GM20431 (cell line): ENCODE results near the gene DLL4.
"Not testable (repeated sequence)": the region's sequence is repeated elsewhere in the genome, so short reads cannot be mapped to it uniquely, and the experiment has no call there.

Source experiments
- in situ Hi-C: fragments of 300-500 bp; cut with MseI, MboI; formaldehyde crosslinking; loops from one replicate; pipeline ENCODE4 v1.15.0; 2020; ENCODE audit warnings: low sequenced_read_pairs; ENCODE audit not compliant: unreplicated experiment

DLL4 gene

DNA sequence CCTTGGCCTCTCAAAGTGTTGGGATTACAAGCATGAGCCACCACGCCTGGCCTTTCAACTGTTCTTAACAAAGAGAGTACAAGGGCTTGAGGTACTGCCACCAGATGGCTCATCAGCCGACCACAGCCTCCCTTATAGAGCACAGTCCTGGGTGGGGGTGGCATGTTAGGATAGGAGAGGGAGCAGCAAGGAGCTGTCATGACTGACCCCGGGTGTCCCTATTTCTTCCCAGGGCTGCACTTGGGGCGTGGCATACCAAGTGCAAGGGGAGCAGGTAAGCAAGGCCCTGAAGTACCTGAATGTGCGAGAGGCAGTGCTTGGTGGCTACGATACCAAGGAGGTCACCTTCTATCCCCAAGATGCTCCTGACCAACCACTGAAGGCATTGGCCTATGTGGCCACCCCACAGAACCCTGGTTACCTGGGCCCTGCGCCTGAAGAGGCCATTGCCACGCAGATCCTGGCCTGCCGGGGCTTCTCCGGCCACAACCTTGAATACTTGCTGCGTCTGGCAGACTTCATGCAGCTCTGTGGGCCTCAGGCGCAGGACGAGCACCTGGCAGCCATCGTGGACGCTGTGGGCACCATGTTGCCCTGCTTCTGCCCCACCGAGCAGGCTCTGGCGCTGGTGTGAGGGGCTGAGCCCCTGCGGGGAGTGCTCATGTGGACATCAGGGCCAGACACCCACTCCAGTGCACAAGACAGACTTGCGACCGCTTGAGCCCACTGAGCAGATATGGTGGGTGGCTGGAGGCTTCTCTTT is 26.2 kb downstream of the DLL4 start:
- in situ Hi-C loops: no loop called here

DNA sequence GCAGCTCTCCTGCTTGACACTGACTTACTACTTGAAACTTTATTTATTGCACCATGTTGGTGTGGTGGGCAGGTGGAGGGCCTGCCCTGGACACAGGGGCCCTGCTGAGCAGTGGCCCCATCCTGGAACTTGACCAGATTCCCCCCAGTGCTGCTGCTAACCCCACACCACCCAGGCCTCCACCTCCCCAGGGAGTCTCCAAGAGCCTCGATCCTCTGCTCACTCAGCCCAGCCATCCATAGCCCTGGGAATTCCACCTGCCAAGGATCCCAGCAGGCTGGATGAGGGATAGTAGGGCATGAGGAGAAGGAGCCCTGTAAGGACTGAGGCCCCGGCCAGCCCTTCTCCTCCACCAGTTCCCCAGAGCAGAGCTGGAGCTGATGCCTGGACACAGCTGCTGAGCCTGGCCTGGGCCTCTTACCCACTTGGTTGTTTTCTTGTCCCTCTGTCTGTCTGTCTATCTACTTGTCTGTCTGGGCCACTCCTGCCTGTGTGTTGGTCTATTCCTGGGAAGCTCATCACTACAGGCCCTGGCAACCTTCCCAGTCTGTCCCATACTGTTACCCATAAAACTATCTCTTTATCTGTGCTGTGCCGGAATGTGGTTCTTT is 26.9 kb downstream of the DLL4 start:
- in situ Hi-C loops: no loop called here

DNA sequence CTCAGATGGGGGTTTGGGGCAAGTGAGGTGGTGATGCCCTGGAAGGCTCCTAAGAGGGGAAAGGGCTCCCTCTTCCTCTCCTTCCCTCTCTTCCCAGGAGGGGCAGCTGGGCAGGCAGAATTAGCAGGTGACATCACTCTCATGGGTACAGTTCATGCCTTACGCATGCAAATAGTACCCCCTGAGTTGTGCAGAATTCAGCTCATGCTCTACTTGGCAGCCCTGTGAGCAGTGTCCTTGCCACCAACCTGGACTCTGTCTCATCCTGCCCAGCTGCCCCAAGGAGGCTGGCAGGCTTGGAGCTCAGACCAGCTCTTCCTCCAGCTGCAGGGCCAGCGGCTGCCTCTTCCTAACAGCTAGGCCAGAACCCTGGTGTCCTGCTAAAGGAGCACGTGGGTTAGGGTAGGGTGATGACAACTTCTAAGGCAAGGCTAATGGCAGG is 27.4 kb downstream of the DLL4 start:
- in situ Hi-C loops: no loop called here

DNA sequence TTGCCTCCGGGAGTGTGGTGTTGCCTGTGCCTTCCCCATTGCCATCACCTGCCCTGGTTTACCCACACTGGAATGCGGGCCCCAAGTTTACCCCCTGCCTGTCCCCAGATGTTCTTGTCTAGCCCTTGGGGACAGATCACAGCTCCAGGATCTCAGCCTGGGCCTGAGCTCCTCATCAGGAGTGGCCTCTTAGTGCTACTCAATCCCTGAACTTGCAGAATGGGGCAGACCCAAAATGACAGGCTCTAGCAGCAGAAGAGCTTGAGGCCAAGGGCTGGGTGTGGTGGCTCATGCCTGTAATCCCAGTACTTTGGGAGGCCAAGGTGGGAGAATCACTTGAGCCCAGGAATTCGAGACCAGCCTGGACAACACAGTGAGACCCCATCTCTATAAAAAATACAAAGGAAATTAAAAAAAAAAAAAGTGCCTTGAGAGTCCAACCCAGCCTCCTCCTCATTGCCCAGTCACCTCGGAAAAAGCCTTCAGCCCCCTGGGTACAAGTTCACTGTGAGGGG is 28.0 kb downstream of the DLL4 start:
- in situ Hi-C loops: no loop called here

DNA sequence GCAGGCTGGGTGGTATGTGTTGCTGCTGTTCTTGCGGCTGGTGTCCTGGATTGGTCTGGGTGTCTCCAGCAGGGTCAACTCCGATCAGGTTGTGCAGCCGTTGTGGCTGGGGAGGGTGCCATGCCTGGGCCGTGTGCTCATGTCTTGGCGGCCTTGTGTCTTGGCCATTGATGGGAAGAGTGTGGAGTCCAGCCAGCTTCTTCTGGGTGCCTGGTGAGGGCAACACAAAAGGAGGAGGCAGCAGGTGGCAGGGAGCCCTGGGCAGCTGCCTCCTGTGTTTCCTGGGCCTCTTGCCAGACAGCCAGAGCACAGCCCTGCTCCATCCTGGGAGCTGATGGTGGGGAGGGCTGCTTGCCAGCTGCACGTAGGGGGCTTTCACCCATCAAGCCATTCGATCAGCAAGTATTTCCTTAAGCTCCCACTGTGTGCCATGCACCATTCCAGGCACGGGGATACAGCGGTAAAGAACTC is 28.5 kb downstream of the DLL4 start:
- in situ Hi-C loops: no loop called here

DNA sequence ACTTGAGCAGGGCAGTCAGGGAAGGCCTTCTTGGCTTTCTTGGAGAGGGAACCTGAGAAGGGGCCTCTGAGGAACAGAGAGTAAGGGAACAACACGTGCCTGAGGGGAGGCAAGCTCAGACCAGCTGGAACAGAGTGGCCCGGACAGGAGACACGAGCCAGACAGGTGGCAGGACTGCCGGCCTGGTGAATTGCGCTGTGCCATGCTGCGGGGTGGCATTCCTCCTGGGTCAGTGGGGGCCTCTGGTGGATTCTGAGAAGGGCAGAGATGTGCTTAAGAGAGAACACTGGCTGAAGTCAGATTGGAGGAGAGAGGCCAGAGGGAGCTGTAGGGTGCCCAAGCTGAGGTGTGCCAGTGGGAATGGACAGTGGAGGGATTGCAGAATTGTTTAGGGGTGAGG is 29.0 kb downstream of the DLL4 start:
- in situ Hi-C loops: no loop called here

DNA sequence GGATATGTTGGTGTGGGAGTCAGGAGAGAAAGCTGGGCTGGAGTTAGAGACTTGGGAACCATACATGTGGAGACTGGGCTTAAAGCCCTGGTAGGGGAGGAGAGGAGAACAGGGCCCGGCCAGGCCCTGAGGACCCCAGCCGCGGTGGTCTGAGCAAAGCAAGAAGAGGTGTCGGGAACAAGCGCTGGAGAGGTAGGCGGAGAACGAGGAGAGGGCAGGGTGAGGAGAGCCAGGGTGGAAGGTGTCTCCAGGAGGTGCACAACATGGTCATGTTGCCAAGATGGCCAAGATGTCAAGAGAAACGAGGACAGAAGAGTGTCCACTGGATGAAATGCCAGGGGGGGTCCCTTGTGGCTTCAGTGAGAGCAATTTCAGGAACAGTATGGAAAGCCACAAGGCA is 29.6 kb downstream of the DLL4 start:
- in situ Hi-C loops: no loop called here

DNA sequence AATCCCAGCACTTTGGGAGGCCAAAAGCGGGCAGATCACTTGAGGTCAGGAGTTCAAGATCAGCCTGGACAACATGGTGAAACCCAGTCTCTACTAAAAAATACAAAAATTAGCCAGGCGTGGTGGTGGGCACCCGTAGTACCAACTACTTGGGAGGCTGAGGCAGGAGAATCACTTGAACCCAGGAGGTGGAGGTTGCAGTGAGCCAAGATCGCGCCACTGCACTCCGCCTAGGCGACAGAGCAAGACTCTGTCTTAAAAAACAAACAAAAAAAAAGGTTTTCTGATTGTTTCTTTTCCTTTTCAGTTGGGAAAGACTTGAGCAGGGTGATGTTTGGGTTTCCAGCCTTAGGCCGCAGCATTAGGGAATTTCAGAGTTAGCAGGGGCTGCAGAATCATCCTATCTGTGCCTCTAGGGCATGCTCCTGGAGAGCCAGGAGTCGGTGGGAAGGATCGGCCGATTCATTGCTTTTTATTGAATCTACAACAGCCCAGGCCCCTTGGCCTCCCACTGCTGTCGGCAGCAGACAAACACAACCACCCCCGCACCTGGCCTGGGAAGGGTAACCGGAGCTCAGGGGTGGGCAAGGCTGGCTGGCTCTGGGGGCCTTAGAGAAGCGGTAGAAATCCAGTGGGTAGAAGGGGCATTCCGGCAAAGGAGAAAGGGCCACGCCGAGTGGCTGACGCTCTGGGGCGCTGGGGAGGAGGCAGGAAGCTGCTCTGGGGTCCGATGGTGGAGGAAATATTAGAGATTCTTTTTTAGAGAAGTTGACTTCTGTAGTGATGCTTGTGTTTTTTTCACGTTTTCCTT is 30.4 kb downstream of the DLL4 start:
- in situ Hi-C loops: no loop called here

DNA sequence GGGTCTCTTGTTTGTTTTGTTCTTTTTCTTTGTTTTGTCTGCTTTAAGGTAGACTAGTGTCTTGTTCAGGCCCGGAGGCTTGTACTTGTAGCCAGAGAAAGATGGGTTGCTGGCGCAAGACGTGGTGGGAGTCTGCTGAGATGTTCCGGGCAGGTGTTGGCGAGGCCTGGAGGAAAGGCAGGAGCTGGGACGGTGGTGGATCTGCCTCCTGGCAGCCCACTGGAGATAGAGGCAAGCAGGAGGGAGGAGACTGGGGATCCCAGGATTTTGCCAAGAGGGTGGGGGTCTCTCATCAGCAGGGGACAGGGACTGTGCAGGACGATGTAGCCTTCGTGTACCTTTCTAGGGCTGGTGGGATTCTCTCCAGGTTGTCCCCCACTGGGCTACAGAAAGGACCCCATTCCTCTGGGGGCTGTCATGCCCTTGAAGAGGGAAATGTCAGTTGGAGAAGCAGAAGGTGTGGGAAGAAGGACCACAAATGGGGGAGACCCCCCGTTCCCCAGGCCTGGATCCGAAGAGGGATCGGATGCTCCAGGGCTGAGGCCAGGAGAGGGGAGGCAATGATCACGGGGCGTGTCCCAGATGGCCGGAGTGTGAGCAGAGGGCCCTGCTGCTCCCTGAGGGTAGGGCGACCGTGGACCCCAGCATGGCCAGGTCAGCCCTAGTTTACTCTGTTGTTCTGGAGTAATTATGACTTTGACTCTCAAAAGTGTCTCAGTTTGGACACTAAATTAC is 31.2 kb downstream of the DLL4 start:
- in situ Hi-C loops: no loop called here

DNA sequence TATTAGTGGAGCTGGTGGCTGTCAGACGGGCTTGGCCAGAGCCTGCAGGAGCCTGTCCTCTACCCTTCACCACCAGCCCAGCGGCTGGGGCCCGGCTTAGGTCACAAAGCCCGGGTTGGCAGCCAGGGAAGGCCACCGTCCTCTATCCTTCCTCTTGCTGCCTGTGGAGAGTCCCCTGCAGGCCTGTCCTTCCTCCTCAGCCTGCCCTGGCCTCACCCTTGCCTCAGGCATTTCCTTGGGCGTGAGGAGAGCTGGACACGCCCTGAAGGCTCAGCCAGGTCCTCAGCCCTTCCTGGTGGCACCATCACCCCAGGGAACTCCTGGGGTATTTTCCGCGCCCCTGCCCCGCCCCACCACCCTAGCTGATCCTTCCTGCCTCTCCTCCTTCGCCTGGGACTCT is 31.8 kb downstream of the DLL4 start:
- in situ Hi-C loops: no loop called here

DNA sequence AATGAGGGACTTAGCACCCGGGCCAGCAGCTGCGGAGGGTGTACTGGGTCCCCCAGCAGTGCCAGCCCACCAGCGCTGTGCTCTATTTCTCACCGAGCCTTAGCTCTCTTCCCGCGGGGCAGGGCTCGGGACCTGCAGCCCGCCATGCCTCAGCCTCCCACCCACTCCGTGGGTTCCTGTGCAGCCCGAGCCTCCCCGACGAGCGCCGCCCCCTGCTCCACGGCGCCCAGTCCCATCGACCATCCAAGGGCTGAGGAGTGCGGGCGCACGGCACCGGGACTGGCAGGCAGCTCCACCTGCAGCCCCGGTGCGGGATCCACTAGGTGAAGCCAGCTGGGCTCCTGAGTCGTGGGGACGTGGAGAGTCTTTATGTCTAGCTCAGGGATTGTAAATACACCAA is 32.6 kb downstream of the DLL4 start:
- in situ Hi-C loops: not testable (repeated sequence)

DNA sequence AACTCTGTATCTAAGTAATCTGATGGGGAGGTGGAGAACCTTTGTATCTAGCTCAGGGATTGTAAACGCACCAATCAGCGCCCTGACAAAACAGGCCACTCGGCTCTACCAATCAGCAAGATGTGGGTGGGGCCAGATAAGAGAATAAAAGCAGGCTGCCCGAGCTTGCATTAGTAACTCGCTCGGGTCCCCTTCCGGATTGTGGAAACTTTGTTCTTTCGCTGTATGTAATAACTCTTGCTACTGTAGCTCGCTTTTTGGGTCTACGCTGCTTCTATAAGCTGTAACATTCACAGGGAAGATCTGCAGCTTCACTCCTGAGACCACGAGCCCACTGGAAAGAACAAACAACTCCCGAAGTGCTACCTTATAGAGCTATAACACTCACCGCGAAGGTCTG is 33.2 kb downstream of the DLL4 start:
- in situ Hi-C loops: not testable (repeated sequence)

DNA sequence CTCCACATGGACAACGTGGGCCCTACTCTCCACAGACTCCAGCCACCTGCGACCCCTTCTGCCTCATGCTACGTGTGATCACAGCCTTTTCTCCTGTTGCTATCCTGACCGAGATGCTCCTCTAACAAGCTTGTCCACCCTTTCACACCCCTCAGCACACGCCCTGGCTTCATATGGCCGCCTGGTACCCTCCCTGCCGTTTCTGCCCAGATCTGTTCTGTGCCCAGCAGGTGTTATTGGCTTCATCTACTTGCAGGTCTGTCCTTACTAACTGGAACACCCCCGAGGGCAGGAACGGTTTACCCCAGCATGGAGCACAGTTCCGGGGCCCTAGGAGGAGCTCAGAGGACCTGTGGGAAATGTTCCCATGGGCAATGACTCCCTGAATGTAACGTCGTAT is 34.1 kb downstream of the DLL4 start:
- in situ Hi-C loops: no loop called here

DNA sequence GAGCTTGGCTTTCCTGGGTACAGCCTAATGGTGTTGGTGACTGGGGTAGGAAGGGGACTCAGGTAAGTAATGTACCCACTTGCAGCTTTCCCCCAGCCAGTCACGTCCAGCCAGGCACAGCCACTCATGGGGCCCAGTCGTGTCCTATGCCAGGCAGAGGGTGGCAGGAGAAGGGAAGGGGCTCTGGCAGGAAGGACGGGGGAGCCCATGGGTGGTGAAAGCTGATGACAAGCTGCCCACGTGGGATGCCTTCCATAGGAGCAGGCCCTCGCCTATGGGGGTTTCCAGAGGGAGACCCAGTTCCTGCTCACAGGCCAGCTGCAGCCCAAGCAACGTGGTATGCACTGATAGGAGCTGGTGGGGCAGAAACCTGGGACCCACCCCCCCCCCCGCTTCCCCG is 34.9 kb downstream of the DLL4 start:
- in situ Hi-C loops: no loop called here

DNA sequence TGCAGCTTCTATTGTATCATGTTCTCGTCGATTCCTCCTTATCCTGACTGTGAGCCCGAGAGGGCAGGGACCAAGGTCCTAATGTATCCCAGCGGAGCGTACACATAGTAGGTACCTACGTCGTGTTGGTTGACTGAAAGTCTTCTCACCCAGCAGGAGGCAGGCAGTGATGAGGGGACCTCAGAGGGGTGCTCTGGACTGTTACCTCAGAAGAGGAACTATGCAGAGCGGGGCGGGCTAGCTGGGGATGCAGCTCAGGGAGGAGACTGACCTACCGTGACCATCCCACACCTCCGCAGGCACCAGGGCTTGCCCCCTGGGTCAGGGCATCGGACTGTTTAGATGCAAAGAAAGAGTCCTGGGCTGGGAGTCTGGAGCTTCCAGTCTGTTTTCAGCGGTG is 35.5 kb downstream of the DLL4 start:
- in situ Hi-C loops: no loop called here

DNA sequence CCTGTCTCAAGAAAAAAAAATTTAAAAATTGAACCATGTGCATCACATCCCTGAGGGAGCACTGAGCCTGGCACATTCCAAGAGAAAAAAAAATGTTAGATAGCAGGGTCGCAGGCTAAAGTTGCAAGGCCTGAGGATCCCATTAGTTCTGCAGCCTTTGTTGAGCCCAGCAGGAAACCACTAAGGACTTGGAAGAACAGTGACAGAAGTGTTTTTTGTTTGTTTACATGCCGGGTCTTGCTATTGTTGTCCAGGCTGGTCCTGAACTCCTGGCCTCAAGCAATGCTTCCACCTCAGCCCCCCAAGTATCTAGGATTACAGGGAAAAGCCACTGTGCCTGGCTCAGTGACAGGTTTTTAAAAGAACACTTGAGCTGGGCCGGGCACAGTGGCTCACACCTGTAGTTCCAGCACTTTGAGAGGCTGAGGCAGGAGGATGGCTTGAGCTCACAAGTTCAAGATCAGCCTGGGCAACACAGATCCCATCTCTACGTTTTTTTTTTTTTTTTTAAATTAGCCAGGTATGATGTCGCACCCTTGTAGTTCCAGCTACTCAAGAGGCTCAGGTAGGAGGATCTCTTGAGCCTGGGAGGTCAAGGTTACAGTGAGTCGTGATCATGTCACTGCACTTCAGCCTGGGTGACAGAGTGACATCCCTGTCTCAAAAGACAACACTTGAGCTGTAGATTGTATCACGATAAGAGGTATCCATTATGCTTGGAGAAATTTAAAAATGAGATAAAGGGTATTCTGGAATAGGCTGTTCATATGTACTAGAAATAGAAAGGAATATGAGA is 39.3 kb downstream of the DLL4 start:
- in situ Hi-C loops: no loop called here

DNA sequence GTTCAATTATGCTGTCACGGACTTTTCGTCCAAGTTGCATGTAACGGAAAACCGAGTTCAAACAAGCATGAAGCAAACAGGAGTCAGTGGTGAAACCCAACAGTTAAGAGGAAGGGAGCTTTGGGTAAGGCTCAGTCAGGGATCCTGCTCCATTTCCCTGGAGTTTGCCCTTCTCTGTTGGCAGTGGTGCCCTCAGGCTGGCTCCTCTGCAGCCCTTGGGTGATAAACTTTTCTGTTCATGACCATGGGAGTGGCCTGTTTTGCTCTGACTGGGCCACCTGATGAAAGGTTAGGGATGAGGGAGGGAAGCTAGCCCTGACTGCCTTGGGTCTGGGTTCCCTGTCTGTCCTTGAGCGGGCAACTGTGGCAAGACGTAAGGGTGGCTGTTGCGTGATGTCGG is 40.2 kb downstream of the DLL4 start:
- in situ Hi-C loops: no loop called here

DNA sequence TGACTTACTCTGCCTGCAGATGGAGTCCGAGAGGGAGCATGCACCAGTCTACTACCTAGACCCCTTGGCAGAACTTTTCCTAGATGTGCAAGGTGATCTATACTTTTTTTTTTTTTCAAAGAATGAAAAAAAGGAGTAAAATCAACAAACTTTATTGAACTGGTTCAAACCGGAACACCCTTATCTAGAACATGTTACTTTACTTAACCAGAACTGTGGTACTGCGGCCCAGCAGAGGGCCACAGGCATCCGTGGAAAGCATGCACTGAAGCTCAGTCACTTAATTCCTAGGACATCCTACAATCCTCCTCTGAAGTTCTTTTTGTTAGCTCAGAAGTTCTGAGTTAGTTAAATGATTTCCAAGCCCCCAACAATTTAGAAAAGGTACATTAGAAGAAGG is 45.7 kb downstream of the DLL4 start:
- in situ Hi-C loops: no loop called here

DNA sequence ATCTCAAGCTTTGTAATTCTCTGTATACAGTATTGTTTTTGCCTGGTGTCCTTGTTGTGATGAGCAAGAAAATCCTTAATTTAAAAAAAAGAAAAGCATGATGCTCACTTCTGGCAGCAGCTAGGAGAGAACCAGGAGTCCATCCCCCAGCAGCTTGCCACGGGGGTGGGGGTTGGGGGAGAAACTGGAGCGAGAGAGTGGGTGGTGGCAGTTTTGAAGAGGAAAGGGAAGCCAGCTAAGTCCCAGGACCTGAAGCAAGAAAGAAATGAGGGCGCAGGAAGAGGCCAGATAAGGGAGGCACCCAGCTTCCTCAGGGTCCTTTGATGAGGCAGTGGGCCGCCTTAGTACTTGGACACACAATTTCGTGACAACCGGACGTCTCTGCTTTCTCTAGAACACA is 47.7 kb downstream of the DLL4 start:
- in situ Hi-C loops: no loop called here
